ENCODE measurements around the gene C6orf141.
"Not testable (repeated sequence)": the region's sequence is repeated elsewhere in the genome, so short reads cannot be mapped to it uniquely, and the experiment has no call there.

Gene C6orf141

DNA sequence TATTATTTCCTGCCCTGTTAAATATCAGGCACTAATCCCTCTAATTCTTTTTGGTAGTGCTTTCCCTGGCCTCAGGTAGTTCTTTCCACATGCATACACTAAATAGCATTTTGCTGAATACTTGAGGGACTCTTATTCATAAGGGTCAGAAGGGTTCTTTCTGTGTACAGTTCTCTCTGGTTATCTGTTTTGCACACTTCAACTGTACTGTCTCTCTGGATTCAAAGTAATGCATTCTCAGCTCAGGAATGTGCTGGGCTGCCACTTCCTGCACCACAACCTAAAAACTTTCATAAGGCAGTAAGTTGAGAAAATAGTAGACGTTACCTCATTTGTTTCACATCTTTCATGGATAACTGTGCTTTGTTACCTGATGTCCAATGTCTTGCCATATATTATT lies 32.1 kb downstream of the C6orf141 start:
- no peak for DNase-seq

DNA sequence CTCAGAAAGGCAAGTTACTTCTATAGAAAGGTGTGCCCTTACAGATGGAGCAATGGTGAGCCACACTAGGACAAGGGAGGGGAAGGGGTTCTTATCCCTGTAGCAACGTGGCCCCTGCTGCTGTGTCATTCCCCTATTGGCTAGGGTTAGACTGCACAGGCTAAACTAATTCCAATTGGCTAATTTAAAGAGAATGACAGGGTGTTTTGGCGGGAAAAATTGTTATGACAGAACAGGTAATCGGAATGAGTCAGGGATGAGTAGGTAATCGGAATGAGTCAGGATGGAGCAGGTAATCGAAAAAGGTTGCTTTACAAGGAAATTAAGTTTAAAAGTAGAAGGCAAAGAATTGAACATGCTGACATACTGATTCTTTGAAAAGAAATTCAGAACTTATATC lies 36.8 kb downstream of the C6orf141 start:
- DNase-seq: not testable (repeated sequence)

Measured in activated CD8-positive, alpha-beta memory T cell treated with anti-CD3 and anti-CD28 coated beads, Interleukin-2, amount 50 U/mL, for 48 hours (primary cell).